Kidney epithelial cell (primary cell): ENCODE results near the gene JAK3. TPM values are rescaled to one million over a fixed set of nuclear protein-coding genes. Genes with fewer than 3 reads are reported as not detected.
A peak's percentile ranks its signal among the peaks of the same experiment; 100 is the strongest.
"Not testable (repeated sequence)": the region's sequence is repeated elsewhere in the genome, so short reads cannot be mapped to it uniquely, and the experiment has no call there.

Experiments used
- DNase-seq: peaks from one replicate; pipeline ENCODE4 v3.0.0-alpha.2; 2010; ENCODE audit warnings: low read depth
- H3K27me3 ChIP-seq: 2 replicates; pipeline ENCODE4 v1.6.0; 2011; ENCODE audit warnings: low read length; ENCODE audit not compliant: control insufficient read depth, insufficient read depth
- H3K36me3 ChIP-seq: 2 replicates; pipeline ENCODE4 v1.5.1; 2011; ENCODE audit warnings: low read length; ENCODE audit not compliant: control insufficient read depth, insufficient read depth
- H3K4me3 ChIP-seq: 2 replicates; pipeline ENCODE4 v1.5.1; 2011; ENCODE audit warnings: low read depth, mild to moderate bottlenecking, control low read depth, low read length
- total RNA-seq: library from RNA; depleted of rRNA; stranded (reverse); fragments of >200 nt; gene quantifications from 2 replicates; pipeline ENCODE4 v1.2.3, GENCODE V29; 2015
- TF ChIP-seq, protein P1 (sequence below): IDR thresholded peaks from 2 replicates; pipeline ENCODE4 v1.5.1; 2011; ENCODE audit warnings: mild to moderate bottlenecking, moderate library complexity, low read length, control low read depth, inconsistent platforms; ENCODE audit not compliant: insufficient read depth, poor library complexity, severe bottlenecking

The JAK3 gene
- 8.9 and 11.0 TPM in 2 replicates for total RNA-seq

DNA sequence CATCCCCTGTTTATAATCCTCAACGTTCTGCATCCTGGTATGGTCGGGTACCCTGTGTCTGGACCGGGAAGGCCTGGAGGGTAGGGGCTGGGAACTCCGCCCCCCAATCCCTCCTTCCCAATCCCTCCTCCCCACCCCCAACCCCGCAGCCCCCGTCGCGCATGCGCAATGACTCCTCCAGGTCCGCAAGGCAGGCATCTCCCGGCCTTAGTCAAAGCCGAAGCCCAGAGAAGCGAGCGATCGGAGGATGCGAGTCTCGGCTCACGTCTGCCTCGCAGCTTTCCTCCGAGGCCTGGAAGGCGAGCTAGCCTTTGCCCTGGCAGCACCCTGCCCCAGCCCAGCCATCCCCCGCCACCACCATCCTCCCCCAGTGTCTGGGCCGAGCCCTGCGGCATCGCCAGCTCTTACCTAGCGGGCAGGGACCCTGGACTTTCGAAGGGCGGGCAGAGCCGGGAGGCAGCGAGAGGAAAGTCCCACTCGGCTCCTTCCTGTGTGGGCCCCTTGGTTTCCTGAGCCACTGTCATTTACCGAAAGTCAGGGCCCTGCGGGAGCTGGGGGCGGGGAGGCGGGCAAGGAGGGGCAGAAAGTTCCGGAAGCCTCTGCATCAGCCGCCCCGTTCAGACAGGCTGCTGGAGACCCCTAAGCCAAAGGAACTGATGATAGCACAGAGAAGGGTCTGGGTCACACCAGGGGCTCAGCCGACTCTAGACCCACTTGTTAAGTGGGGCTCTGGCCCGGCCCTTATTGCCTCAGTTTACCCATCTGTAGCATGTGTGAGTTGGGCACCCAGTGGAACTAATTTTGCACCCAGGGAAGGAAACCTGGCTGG lies at the start of gene JAK3:
TSS of gene JAK3 (minus strand) at position 445 of the 829 bp plus-strand sequence. CDS start 3,565 bp downstream, outside the sequence.
- no peaks in the 10 kb centered on the region for H3K36me3 ChIP-seq
- TF ChIP-seq, protein P1, sequence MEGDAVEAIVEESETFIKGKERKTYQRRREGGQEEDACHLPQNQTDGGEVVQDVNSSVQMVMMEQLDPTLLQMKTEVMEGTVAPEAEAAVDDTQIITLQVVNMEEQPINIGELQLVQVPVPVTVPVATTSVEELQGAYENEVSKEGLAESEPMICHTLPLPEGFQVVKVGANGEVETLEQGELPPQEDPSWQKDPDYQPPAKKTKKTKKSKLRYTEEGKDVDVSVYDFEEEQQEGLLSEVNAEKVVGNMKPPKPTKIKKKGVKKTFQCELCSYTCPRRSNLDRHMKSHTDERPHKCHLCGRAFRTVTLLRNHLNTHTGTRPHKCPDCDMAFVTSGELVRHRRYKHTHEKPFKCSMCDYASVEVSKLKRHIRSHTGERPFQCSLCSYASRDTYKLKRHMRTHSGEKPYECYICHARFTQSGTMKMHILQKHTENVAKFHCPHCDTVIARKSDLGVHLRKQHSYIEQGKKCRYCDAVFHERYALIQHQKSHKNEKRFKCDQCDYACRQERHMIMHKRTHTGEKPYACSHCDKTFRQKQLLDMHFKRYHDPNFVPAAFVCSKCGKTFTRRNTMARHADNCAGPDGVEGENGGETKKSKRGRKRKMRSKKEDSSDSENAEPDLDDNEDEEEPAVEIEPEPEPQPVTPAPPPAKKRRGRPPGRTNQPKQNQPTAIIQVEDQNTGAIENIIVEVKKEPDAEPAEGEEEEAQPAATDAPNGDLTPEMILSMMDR, result no peak
- peak within 1 kb of the TSS; percentile 26 for H3K4me3 ChIP-seq
- no peaks in the 10 kb centered on the region for H3K27me3 ChIP-seq
- DNase-seq, result no peak

DNA sequence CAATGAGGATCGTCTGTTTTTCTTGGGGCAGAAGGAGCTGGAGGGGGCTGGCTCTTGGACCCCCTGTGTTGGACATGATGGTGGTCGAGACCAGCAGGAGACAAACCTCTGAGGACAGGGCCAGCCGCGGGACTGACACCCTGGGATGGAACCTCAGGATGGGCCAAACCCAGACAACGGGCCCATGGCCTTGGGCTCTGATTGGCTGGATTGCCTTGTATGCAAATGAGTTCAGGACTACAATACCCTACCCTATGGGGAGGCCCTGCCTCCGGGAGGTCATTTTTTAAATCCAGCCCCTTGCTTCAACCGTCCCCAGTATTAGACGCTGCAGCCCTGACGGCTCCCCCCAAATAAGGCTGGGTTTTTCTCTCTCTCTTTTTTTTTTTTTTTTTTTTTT lies 46.0 kb upstream of the JAK3 start:
- DNase-seq, result no peak
- TF ChIP-seq, protein P1, result no peak
- H3K27me3 ChIP-seq, result no peaks in the 10 kb centered on the region
- H3K36me3 ChIP-seq, result no peaks in the 10 kb centered on the region
- no peak overlapping the region for H3K4me3 ChIP-seq

DNA sequence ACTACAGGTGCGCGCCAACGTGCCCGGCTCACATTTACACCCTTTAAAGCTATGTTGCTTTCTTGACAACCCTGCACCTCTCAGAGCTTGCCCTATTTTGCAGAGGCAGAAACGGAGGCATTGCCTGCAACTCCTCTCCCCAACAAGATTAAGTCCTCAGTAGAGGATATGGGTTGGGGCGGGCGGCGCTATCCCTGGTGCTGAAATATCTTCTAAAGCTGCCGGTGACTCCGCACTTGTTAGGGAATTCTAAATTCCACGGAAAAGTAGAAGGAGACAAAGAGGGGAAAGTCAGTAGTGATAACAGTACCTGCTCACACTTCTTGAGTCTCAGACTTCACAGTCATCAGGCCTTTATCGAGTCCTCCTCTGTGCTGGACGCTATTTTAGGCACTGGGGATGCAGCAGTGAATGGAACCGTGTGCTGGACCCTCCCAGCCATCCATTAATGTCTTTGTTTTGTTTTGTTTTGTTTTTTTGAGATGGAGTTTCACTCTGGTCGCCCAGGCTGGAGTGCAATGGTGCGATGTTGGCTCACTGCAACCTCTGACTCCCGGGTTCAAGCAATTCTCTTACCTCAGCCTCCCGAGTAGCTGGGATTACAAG lies 41.9 kb upstream of the JAK3 start:
- no peaks in the 10 kb centered on the region for H3K36me3 ChIP-seq
- TF ChIP-seq, protein P1, result no peak
- peak; percentile 2 for DNase-seq

DNA sequence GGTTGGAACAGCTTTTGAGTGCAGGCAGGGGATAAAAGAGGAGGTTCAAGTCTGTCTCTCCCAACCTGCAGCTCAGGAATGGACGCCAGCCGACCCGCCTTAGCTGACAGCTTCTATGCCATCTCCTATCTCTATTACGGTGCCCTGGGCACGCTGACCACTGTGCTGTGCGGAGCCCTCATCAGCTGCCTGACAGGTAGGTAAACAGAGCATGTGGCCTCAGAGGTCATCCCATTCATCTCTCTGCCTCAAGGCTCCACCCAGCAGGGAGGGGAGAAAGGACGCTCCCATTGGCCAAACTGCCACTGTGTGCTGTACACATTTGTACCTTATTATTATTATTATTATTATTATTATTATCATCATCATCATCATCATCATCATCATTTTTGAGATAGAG lies 40.5 kb upstream of the JAK3 start:
- TF ChIP-seq, protein P1, result no peak
- Histone ChIP-seq H3K36me3 (no peaks in the 10 kb centered on the region), H3K4me3 (no peak overlapping the region), H3K27me3 (peaks cover 2% of the 10 kb centered on the region)
- no peak for DNase-seq

More for the DNA sequence above, 41.9 kb upstream of the JAK3 start:
- H3K4me3 ChIP-seq, result no peak overlapping the region
- H3K27me3 ChIP-seq, result peaks cover 2% of the 10 kb centered on the region

DNA sequence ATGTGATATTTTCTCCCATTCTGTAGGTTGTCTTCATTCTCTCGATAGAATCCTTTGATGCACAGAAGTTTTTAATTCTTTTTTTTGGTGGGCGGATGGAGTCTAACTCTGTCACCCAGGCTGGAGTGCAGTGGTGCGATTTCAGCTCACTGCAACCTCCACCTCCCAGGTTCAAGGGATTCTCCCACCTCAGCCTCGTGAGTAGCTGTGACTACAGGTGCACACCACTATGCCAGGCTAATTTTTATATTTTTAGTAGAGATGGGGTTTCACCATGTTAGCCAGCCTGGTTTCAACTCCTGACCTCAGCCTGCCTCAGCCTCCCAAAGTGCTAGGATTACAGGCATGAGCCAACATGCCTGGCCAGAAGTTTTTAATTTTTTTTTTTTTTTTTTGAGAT lies 39.4 kb upstream of the JAK3 start:
- H3K36me3 ChIP-seq, H3K4me3 ChIP-seq, H3K27me3 ChIP-seq, DNase-seq: not testable (repeated sequence)

DNA sequence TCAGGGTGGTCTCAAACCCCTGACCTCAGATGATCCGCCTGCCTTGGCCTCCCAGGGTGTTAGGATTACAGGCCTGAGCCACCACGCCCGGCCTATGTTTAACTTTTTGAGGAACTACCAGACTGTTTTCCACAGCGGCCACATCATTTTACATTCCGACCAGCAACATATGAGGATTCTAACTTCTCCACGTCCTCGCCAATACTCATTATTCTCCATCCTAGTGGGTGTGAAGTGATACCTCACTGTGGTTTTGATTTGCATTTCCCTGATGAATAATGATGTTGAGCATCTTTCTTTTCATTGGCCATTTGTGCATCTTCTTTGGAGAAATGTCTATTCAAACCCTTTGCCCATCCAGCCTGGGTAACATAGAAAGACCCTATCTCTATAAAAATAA lies 38.7 kb upstream of the JAK3 start:
- no peak overlapping the region for H3K4me3 ChIP-seq
- TF ChIP-seq, protein P1, result no peak
- H3K27me3 ChIP-seq, result peaks cover 2% of the 10 kb centered on the region
- H3K36me3 ChIP-seq, result no peaks in the 10 kb centered on the region
- no peak for DNase-seq
